GM23338 (cell line): ENCODE results near the gene ATP1B3. TPM values are rescaled to one million over a fixed set of nuclear protein-coding genes. Genes with fewer than 3 reads are reported as not detected.

Experiments used
- ATAC-seq: fragments of 200-7000 bp; cut with Tn5 transposase; 3 replicates; pipeline ENCODE4 v1.9.1; 2020
- DNase-seq: peaks from one replicate; pipeline ENCODE4 v3.0.0-alpha.2; 2015; ENCODE audit warnings: low spot score
- H2AFZ ChIP-seq: fragments of 200-600 bp; sonication (generic); 2 replicates; pipeline ENCODE4 v1.8.0; 2016; ENCODE audit warnings: antibody characterized with exemption, mild to moderate bottlenecking, moderate library complexity
- H3F3A ChIP-seq: fragments of 200-600 bp; sonication (generic); replicated peaks from 2 replicates; pipeline ENCODE4 v1.8.0; 2017; ENCODE audit warnings: antibody characterized with exemption, mixed run types, low read depth
- H3K27ac ChIP-seq: fragments of 200-600 bp; sonication (generic); 2 replicates; pipeline ENCODE4 v1.6.1; 2016; ENCODE audit warnings: low read depth
- H3K27me3 ChIP-seq: fragments of 200-600 bp; sonication (generic); 2 replicates; pipeline ENCODE4 v1.8.0; 2016; ENCODE audit warnings: mild to moderate bottlenecking, mixed run types, moderate library complexity; ENCODE audit not compliant: insufficient read depth
- H3K36me3 ChIP-seq: fragments of 200-600 bp; sonication (generic); 2 replicates; pipeline ENCODE4 v1.8.0; 2016; ENCODE audit warnings: mild to moderate bottlenecking; ENCODE audit not compliant: insufficient read depth
- H3K4me1 ChIP-seq: fragments of 200-600 bp; sonication (generic); 2 replicates; pipeline ENCODE4 v1.8.0; 2016; ENCODE audit warnings: mild to moderate bottlenecking, moderate library complexity; ENCODE audit not compliant: insufficient read depth
- H3K4me2 ChIP-seq: fragments of 200-600 bp; sonication (generic); 2 replicates; pipeline ENCODE4 v1.7.1; 2017; ENCODE audit warnings: mixed run types
- H3K4me3 ChIP-seq: fragments of 200-600 bp; sonication (generic); 2 replicates; pipeline ENCODE4 v1.6.1; 2016; ENCODE audit warnings: mixed run types
- H3K79me2 ChIP-seq: fragments of 200-600 bp; sonication (generic); replicated peaks from 2 replicates; pipeline ENCODE4 v1.8.0; 2017; ENCODE audit warnings: mild to moderate bottlenecking; ENCODE audit not compliant: insufficient read depth
- H3K9me2 ChIP-seq: fragments of 200-600 bp; sonication (generic); 2 replicates; pipeline ENCODE4 v1.8.0; 2017; ENCODE audit not compliant: insufficient read depth
- H4K20me1 ChIP-seq: fragments of 200-600 bp; sonication (generic); replicated peaks from 2 replicates; pipeline ENCODE4 v1.8.0; 2017; ENCODE audit warnings: mild to moderate bottlenecking; ENCODE audit not compliant: insufficient read depth
- H3K27ac Mint-ChIP-seq: 2 replicates; pipeline ENCODE4 v1.8.0; 2020; ENCODE audit warnings: inconsistent platforms, mild to moderate bottlenecking, moderate library complexity, mixed read lengths
- H3K27me3 Mint-ChIP-seq: 3 replicates; pipeline ENCODE4 v1.8.0; 2022; ENCODE audit warnings: low read depth, mild to moderate bottlenecking, moderate library complexity, mixed read lengths, inconsistent platforms; ENCODE audit not compliant: insufficient read depth, poor library complexity
- H3K36me3 Mint-ChIP-seq: 3 replicates; pipeline ENCODE4 v1.8.0; 2021; ENCODE audit warnings: low read depth, mild to moderate bottlenecking, inconsistent platforms, moderate library complexity, mixed read lengths
- H3K4me1 Mint-ChIP-seq: 3 replicates; pipeline ENCODE4 v1.8.0; 2020; ENCODE audit warnings: mild to moderate bottlenecking, inconsistent platforms, mixed read lengths
- H3K4me3 Mint-ChIP-seq: 3 replicates; pipeline ENCODE4 v1.8.0; 2021; ENCODE audit warnings: moderate library complexity, mild to moderate bottlenecking, inconsistent platforms, mixed read lengths
- H3K9me3 Mint-ChIP-seq: 3 replicates; pipeline ENCODE4 v1.8.0; 2020; ENCODE audit warnings: moderate library complexity, mild to moderate bottlenecking, inconsistent platforms, mixed read lengths
- EZH2 ChIP-seq: fragments of 200-600 bp; sonication (generic); IDR thresholded peaks from one replicate; pipeline ENCODE4 v1.8.0; 2017; ENCODE audit warnings: antibody characterized with exemption, mild to moderate bottlenecking, low read depth; ENCODE audit not compliant: unreplicated experiment
- EZH2phosphoT487 ChIP-seq: fragments of 200-600 bp; sonication (generic); IDR thresholded peaks from one replicate; pipeline ENCODE4 v1.8.1; 2018; ENCODE audit warnings: antibody characterized with exemption; ENCODE audit not compliant: unreplicated experiment
- JUNB ChIP-seq: IDR thresholded peaks from one replicate; pipeline ENCODE4 v1.6.1; 2016; ENCODE audit warnings: antibody characterized with exemption; ENCODE audit not compliant: unreplicated experiment
- NANOG ChIP-seq: IDR thresholded peaks from 2 replicates; pipeline ENCODE4 v1.6.1; 2016; ENCODE audit warnings: antibody characterized with exemption, borderline replicate concordance
- POLR2AphosphoS5 ChIP-seq: IDR thresholded peaks from 2 replicates; pipeline ENCODE4 v1.6.1; 2016; ENCODE audit warnings: antibody characterized with exemption, low read depth
- ZNF114 ChIP-seq: fragments of 250-450 bp; sonication (Bioruptor Pico); IDR thresholded peaks from 2 replicates; pipeline ENCODE4 v1.5.0; 2020; ENCODE audit warnings: mild to moderate bottlenecking, moderate library complexity
- polyA plus RNA-seq: library from polyadenylated mRNA; unstranded; fragments of >200 nt; fragmentation: Nextera tagmentation; extraction: Ambion mirVana; gene quantifications from 2 replicates; pipeline ENCODE4 v1.2.1, GENCODE V29; 2016
- total RNA-seq: library from RNA; depleted of rRNA; stranded (reverse); fragments of >200 nt; shearing (Covaris generic); gene quantifications from 2 replicates; pipeline ENCODE4 v1.2.3, GENCODE V29; 2014
- TF ChIP-seq, protein P1 (sequence below): fragments of 250-450 bp; sonication (Bioruptor Pico); IDR thresholded peaks from 2 replicates; pipeline ENCODE4 v1.5.0; 2020; ENCODE audit warnings: mild to moderate bottlenecking, moderate library complexity
- TF ChIP-seq, protein P2 (sequence below): IDR thresholded peaks from one replicate; pipeline ENCODE4 v1.6.1; 2018; ENCODE audit warnings: antibody characterized with exemption; ENCODE audit not compliant: unreplicated experiment

ATP1B3 gene
- total and polyA plus RNA-seq, 2 experiments from 2014 or later, result 135 to 315 TPM

DNA sequence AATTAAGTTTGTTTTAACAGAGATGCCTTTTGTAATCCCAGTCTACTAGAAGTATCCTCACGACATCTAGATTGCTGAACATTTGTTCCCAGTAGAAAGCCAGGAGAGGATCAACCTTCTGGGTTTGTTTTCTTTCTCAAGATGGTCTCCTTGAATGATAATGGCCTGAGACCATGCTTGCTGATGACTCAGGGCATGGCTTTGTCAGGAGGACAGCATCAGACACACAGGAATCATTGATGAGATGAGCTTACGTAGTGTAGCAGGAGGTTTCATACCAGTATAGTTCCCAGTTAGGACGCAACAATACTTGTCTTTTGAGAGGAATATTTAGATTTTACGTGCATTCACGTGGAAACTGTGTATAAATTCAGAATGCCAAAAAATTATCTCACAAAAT lies 38.6 kb downstream of the ATP1B3 start (continued):
- TF ChIP-seq, protein P1, sequence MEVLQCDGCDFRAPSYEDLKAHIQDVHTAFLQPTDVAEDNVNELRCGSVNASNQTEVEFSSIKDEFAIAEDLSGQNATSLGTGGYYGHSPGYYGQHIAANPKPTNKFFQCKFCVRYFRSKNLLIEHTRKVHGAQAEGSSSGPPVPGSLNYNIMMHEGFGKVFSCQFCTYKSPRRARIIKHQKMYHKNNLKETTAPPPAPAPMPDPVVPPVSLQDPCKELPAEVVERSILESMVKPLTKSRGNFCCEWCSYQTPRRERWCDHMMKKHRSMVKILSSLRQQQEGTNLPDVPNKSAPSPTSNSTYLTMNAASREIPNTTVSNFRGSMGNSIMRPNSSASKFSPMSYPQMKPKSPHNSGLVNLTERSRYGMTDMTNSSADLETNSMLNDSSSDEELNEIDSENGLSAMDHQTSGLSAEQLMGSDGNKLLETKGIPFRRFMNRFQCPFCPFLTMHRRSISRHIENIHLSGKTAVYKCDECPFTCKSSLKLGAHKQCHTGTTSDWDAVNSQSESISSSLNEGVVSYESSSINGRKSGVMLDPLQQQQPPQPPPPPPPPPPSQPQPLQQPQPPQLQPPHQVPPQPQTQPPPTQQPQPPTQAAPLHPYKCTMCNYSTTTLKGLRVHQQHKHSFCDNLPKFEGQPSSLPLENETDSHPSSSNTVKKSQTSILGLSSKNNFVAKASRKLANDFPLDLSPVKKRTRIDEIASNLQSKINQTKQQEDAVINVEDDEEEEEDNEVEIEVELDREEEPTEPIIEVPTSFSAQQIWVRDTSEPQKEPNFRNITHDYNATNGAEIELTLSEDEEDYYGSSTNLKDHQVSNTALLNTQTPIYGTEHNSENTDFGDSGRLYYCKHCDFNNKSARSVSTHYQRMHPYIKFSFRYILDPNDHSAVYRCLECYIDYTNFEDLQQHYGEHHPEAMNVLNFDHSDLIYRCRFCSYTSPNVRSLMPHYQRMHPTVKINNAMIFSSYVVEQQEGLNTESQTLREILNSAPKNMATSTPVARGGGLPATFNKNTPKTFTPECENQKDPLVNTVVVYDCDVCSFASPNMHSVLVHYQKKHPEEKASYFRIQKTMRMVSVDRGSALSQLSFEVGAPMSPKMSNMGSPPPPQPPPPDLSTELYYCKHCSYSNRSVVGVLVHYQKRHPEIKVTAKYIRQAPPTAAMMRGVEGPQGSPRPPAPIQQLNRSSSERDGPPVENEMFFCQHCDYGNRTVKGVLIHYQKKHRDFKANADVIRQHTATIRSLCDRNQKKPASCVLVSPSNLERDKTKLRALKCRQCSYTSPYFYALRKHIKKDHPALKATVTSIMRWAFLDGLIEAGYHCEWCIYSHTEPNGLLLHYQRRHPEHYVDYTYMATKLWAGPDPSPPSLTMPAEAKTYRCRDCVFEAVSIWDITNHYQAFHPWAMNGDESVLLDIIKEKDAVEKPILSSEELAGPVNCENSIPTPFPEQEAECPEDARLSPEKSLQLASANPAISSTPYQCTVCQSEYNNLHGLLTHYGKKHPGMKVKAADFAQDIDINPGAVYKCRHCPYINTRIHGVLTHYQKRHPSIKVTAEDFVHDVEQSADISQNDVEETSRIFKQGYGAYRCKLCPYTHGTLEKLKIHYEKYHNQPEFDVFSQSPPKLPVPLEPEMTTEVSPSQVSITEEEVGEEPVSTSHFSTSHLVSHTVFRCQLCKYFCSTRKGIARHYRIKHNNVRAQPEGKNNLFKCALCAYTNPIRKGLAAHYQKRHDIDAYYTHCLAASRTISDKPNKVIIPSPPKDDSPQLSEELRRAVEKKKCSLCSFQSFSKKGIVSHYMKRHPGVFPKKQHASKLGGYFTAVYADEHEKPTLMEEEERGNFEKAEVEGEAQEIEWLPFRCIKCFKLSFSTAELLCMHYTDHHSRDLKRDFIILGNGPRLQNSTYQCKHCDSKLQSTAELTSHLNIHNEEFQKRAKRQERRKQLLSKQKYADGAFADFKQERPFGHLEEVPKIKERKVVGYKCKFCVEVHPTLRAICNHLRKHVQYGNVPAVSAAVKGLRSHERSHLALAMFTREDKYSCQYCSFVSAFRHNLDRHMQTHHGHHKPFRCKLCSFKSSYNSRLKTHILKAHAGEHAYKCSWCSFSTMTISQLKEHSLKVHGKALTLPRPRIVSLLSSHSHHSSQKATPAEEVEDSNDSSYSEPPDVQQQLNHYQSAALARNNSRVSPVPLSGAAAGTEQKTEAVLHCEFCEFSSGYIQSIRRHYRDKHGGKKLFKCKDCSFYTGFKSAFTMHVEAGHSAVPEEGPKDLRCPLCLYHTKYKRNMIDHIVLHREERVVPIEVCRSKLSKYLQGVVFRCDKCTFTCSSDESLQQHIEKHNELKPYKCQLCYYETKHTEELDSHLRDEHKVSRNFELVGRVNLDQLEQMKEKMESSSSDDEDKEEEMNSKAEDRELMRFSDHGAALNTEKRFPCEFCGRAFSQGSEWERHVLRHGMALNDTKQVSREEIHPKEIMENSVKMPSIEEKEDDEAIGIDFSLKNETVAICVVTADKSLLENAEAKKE, result no peak

DNA sequence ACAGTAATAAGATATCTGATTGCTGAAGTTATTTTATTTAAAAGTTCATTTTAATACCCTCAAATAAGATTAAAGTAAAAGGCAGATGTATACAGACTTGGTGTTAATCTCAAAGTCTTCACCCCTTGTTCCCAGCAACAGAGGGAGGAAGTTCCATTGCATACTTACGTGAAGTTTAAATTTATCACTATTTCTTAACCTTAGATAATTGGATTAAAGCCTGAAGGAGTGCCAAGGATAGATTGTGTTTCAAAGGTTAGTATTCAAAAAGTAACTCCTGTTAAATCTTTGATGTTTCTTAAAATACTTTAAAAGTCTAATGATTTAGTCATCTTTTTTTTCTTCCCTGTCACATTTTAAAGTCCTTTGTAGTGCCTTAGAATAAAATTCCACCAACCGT lies 39.3 kb downstream of the ATP1B3 start:
- H3K36me3 ChIP-seq, result peaks cover 12% of the 10 kb centered on the region; the same call in 1 of the 2 replicates
- Mint-ChIP-seq H3K36me3 (peaks cover 84% of the 10 kb centered on the region), H3K4me3 (no peak overlapping the region), H3K27ac (no peak overlapping the region), H3K9me3 (peaks cover 6% of the 10 kb centered on the region; the same call in 2 of the 3 replicates), H3K4me1 (no peaks in the 10 kb centered on the region), H3K27me3 (peaks cover 1% of the 10 kb centered on the region)
- no peak for DNase-seq
- no peaks in the 10 kb centered on the region for H3K9me2 ChIP-seq
- ATAC-seq, result no peak
- no peak overlapping the region for H3K27ac ChIP-seq
- H3K79me2 ChIP-seq, result no peaks in the 10 kb centered on the region
- H4K20me1 ChIP-seq, result 0 out of 2 replicates have a peak, but pooled peaks cover 4% of the 10 kb centered on the region
- no peaks in the 10 kb centered on the region for H3K27me3 ChIP-seq
- no peaks in the 10 kb centered on the region for H3F3A ChIP-seq
- H3K4me3 ChIP-seq, result no peak overlapping the region
- H3K4me2 ChIP-seq, result no peak overlapping the region
- H3K4me1 ChIP-seq, result no peaks in the 10 kb centered on the region
- no peak overlapping the region for H2AFZ ChIP-seq
- no peak for TF ChIP-seq NANOG
- no peak for TF ChIP-seq EZH2
- TF ChIP-seq ZNF114, result no peak
- TF ChIP-seq, protein P2, sequence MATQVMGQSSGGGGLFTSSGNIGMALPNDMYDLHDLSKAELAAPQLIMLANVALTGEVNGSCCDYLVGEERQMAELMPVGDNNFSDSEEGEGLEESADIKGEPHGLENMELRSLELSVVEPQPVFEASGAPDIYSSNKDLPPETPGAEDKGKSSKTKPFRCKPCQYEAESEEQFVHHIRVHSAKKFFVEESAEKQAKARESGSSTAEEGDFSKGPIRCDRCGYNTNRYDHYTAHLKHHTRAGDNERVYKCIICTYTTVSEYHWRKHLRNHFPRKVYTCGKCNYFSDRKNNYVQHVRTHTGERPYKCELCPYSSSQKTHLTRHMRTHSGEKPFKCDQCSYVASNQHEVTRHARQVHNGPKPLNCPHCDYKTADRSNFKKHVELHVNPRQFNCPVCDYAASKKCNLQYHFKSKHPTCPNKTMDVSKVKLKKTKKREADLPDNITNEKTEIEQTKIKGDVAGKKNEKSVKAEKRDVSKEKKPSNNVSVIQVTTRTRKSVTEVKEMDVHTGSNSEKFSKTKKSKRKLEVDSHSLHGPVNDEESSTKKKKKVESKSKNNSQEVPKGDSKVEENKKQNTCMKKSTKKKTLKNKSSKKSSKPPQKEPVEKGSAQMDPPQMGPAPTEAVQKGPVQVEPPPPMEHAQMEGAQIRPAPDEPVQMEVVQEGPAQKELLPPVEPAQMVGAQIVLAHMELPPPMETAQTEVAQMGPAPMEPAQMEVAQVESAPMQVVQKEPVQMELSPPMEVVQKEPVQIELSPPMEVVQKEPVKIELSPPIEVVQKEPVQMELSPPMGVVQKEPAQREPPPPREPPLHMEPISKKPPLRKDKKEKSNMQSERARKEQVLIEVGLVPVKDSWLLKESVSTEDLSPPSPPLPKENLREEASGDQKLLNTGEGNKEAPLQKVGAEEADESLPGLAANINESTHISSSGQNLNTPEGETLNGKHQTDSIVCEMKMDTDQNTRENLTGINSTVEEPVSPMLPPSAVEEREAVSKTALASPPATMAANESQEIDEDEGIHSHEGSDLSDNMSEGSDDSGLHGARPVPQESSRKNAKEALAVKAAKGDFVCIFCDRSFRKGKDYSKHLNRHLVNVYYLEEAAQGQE, result no peak
- no peak for TF ChIP-seq EZH2phosphoT487
- no peak for TF ChIP-seq POLR2AphosphoS5
- TF ChIP-seq JUNB, result no peak
